ENCODE measurements around the gene AHCTF1. TPM values are rescaled to one million over a fixed set of nuclear protein-coding genes. Genes with fewer than 3 reads are reported as not detected.

The AHCTF1 gene
- total RNA-seq, 1 donor from 2014 or later: 44.0 TPM

DNA sequence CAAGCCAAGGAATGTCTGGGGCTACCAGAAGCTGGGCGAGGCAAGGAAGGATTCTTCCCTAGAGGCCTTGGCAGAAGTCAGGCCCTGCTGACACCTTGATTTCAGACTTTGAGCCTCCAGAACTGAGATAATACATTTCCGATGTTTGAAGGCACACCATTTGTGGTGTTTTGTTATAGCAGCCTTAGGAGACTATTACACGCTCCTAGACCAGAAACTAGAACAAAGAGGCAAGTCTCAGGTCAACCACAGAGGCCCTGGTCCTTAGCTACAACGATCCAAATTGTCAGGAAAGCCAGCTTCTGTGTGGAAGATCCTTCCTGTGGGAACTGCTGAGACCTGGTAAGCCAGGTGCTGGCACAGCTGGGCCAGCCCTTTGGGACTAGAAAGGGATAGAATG is 19.7 kb upstream of the AHCTF1 start:
- H4K20me1 ChIP-seq (ENCODE audit: insufficient read depth, low read length): no peaks in the 10 kb centered on the region
- H3K27ac ChIP-seq (ENCODE audit: low read depth, low read length): no peak overlapping the region
- no peaks in the 10 kb centered on the region for H3K36me3 ChIP-seq (ENCODE audit: insufficient read depth, low read length)
- no peaks in the 10 kb centered on the region for H3K36me3 Mint-ChIP-seq (ENCODE audit: low read depth, unreplicated experiment)
- H3K79me2 ChIP-seq (ENCODE audit: insufficient read depth, low read length): no peaks in the 10 kb centered on the region
- H3K9ac ChIP-seq (ENCODE audit: low read length): no peak overlapping the region
- no peaks in the 10 kb centered on the region for H3K27me3 Mint-ChIP-seq (ENCODE audit: low read depth, unreplicated experiment)
- no peak overlapping the region for H3K4me3 ChIP-seq (ENCODE audit: insufficient read depth, low read depth, low read length)
- no peak overlapping the region for H3K4me2 ChIP-seq (ENCODE audit: low read length)
- no peaks in the 10 kb centered on the region for H3K27me3 ChIP-seq (ENCODE audit: insufficient read depth, low read length)
- H3K4me3 Mint-ChIP-seq (ENCODE audit: unreplicated experiment): no peak overlapping the region
- FAIRE-seq (no peak), DNase-seq (ENCODE audit: low read depth) (no peak)
- no peak overlapping the region for H3K27ac Mint-ChIP-seq (ENCODE audit: unreplicated experiment)
- H3K4me1 Mint-ChIP-seq (ENCODE audit: low read depth, unreplicated experiment): peaks cover 3% of the 10 kb centered on the region
- H2AFZ ChIP-seq (ENCODE audit: low read depth, low read length): no peak overlapping the region
- H3K4me1 ChIP-seq (ENCODE audit: insufficient read depth, low read length): no peaks in the 10 kb centered on the region
- peaks cover 10% of the 10 kb centered on the region for H3K9me3 Mint-ChIP-seq (ENCODE audit: unreplicated experiment)
- H3K9me3 ChIP-seq (ENCODE audit: insufficient read depth, low read depth, low read length): no peaks in the 10 kb centered on the region
- TF ChIP-seq, protein P1, sequence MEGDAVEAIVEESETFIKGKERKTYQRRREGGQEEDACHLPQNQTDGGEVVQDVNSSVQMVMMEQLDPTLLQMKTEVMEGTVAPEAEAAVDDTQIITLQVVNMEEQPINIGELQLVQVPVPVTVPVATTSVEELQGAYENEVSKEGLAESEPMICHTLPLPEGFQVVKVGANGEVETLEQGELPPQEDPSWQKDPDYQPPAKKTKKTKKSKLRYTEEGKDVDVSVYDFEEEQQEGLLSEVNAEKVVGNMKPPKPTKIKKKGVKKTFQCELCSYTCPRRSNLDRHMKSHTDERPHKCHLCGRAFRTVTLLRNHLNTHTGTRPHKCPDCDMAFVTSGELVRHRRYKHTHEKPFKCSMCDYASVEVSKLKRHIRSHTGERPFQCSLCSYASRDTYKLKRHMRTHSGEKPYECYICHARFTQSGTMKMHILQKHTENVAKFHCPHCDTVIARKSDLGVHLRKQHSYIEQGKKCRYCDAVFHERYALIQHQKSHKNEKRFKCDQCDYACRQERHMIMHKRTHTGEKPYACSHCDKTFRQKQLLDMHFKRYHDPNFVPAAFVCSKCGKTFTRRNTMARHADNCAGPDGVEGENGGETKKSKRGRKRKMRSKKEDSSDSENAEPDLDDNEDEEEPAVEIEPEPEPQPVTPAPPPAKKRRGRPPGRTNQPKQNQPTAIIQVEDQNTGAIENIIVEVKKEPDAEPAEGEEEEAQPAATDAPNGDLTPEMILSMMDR (IDR thresholded peaks at IDR 0.05; ENCODE audit: insufficient read depth, low read depth, low read length): no peak
- no peak for TF ChIP-seq EZH2 (IDR thresholded peaks at IDR 0.05; ENCODE audit: insufficient read depth, low read length)

- Histone ChIP-seq H3K27me3 (ENCODE audit: insufficient read depth, low read length) (no peaks in the 10 kb centered on the region), H3K36me3 (ENCODE audit: insufficient read depth, low read length) (no peaks in the 10 kb centered on the region), H3K79me2 (ENCODE audit: insufficient read depth, low read length) (no peaks in the 10 kb centered on the region), H2AFZ (ENCODE audit: low read depth, low read length) (no peak overlapping the region), H3K4me1 (ENCODE audit: insufficient read depth, low read length) (no peaks in the 10 kb centered on the region), H3K4me2 (ENCODE audit: low read length) (no peak overlapping the region), H3K9me3 (ENCODE audit: insufficient read depth, low read depth, low read length) (no peaks in the 10 kb centered on the region), H4K20me1 (ENCODE audit: insufficient read depth, low read length) (no peaks in the 10 kb centered on the region), H3K4me3 (ENCODE audit: insufficient read depth, low read depth, low read length) (no peak overlapping the region), H3K9ac (ENCODE audit: low read length) (no peak overlapping the region), H3K27ac (ENCODE audit: low read depth, low read length) (no peak overlapping the region)
- Mint-ChIP-seq H3K27me3 (ENCODE audit: low read depth, unreplicated experiment) (no peaks in the 10 kb centered on the region), H3K27ac (ENCODE audit: unreplicated experiment) (no peak overlapping the region), H3K9me3 (ENCODE audit: unreplicated experiment) (peaks cover 6% of the 10 kb centered on the region), H3K4me3 (ENCODE audit: unreplicated experiment) (no peak overlapping the region), H3K36me3 (ENCODE audit: low read depth, unreplicated experiment) (no peaks in the 10 kb centered on the region), H3K4me1 (ENCODE audit: low read depth, unreplicated experiment) (peaks cover 3% of the 10 kb centered on the region)
- DNase-seq (ENCODE audit: low read depth) (no peak), FAIRE-seq (no peak)
- no peak for TF ChIP-seq EZH2 (IDR thresholded peaks at IDR 0.05; ENCODE audit: insufficient read depth, low read length)
Measured at GRCh38 chr1:246949956-246950355, 18.2 kb upstream of the AHCTF1 start.

GRCh38 chr1:246947255-246947654 is 15.5 kb upstream of the AHCTF1 start:
- H2AFZ ChIP-seq (ENCODE audit: low read depth, low read length): peak overlapping the region; percentile 52
- peak overlapping the region; percentile 46 for H3K4me2 ChIP-seq (ENCODE audit: low read length)
- no peaks in the 10 kb centered on the region for H3K36me3 Mint-ChIP-seq (ENCODE audit: low read depth, unreplicated experiment)
- no peaks in the 10 kb centered on the region for H3K27me3 ChIP-seq (ENCODE audit: insufficient read depth, low read length)
- H3K9me3 ChIP-seq (ENCODE audit: insufficient read depth, low read depth, low read length): no peaks in the 10 kb centered on the region
- no peak overlapping the region for H3K27ac ChIP-seq (ENCODE audit: low read depth, low read length)
- no peak for FAIRE-seq
- H3K4me1 ChIP-seq (ENCODE audit: insufficient read depth, low read length): no peaks in the 10 kb centered on the region
- H3K79me2 ChIP-seq (ENCODE audit: insufficient read depth, low read length): no peaks in the 10 kb centered on the region
- H3K27ac Mint-ChIP-seq (ENCODE audit: unreplicated experiment): no peak overlapping the region
- no peaks in the 10 kb centered on the region for H3K9me3 Mint-ChIP-seq (ENCODE audit: unreplicated experiment)
- H4K20me1 ChIP-seq (ENCODE audit: insufficient read depth, low read length): no peaks in the 10 kb centered on the region
- TF ChIP-seq, protein P1 (IDR thresholded peaks at IDR 0.05; ENCODE audit: insufficient read depth, low read depth, low read length): no peak
- TF ChIP-seq EZH2 (IDR thresholded peaks at IDR 0.05; ENCODE audit: insufficient read depth, low read length): no peak
- H3K4me3 ChIP-seq (ENCODE audit: insufficient read depth, low read depth, low read length): no peak overlapping the region
- peak; percentile 60 for DNase-seq (ENCODE audit: low read depth)
- no peaks in the 10 kb centered on the region for H3K27me3 Mint-ChIP-seq (ENCODE audit: low read depth, unreplicated experiment)
- H3K4me1 Mint-ChIP-seq (ENCODE audit: low read depth, unreplicated experiment): peaks cover 3% of the 10 kb centered on the region
- no peak overlapping the region for H3K4me3 Mint-ChIP-seq (ENCODE audit: unreplicated experiment)
- H3K36me3 ChIP-seq (ENCODE audit: insufficient read depth, low read length): no peaks in the 10 kb centered on the region
- no peak overlapping the region for H3K9ac ChIP-seq (ENCODE audit: low read length)
